NCI-H748 (cell line): Measurements from ENCODE around the gene CPT1C.

Experiments used
- DNase-seq: peaks from one replicate; lab custom pipeline; 2025; ENCODE audit not compliant: unreplicated experiment; lab: John Stamatoyannopoulos, UW

CPT1C gene

GRCh38 chr19:49660338-49660961 lies 30.5 kb upstream of the CPT1C start:
- no peak for DNase-seq

- no peak for DNase-seq
Observed at GRCh38 chr19:49662011-49662410, 28.9 kb upstream of the CPT1C start.

- DNase-seq: no peak
Observed at GRCh38 chr19:49663224-49663623, 27.7 kb upstream of the CPT1C start.

- peak; percentile 94 for DNase-seq
Observed at GRCh38 chr19:49664171-49665035, 26.5 kb upstream of the CPT1C start.

GRCh38 chr19:49665036-49665350 lies 25.9 kb upstream of the CPT1C start:
- no peak for DNase-seq

- peak; percentile 94 for DNase-seq
Observed at GRCh38 chr19:49665351-49666119, 25.4 kb upstream of the CPT1C start, which contains the start of the genes BCL2L12 and IRF3. Gene BCL2L12 (plus strand): TSS chr19:49665933. CDS start chr19:49666693, 760 bp downstream. Gene IRF3 (minus strand): TSS chr19:49665857. CDS start chr19:49664838, 1,019 bp downstream.

- DNase-seq: no peak
Observed at GRCh38 chr19:49666120-49666444, 24.8 kb upstream of the CPT1C start.

- DNase-seq: no peak
Observed at GRCh38 chr19:49667473-49667872, 23.4 kb upstream of the CPT1C start.

- DNase-seq: no peak
Observed at GRCh38 chr19:49669516-49669915, 21.4 kb upstream of the CPT1C start.

GRCh38 chr19:49672131-49672919 lies 18.6 kb upstream of the CPT1C start:
- peak; percentile 95 for DNase-seq

- DNase-seq: peak; percentile 96
Observed at GRCh38 chr19:49676136-49676783, 14.7 kb upstream of the CPT1C start.

GRCh38 chr19:49676784-49677230 lies 14.1 kb upstream of the CPT1C start:
- peak; percentile 100 for DNase-seq

- peak; percentile 81 for DNase-seq
Observed at GRCh38 chr19:49677231-49677900, 13.6 kb upstream of the CPT1C start, which contains the start of gene PRMT1. Gene PRMT1 (plus strand): TSS chr19:49677271. CDS start chr19:49677281, 10 bp downstream.

- peak; percentile 81 for DNase-seq
Observed at GRCh38 chr19:49677901-49678674, 12.8 kb upstream of the CPT1C start.

GRCh38 chr19:49678985-49679770 lies 11.7 kb upstream of the CPT1C start:
- no peak for DNase-seq

GRCh38 chr19:49679771-49680413 lies 11.0 kb upstream of the CPT1C start:
- DNase-seq: no peak
